Peyer's patch (tissue), 4 donors: ENCODE data around the gene C4A.
"Not testable (repeated sequence)": the region's sequence is repeated elsewhere in the genome, so short reads cannot be mapped to it uniquely, and the experiment has no call there.

Experiments
- POLR2A ChIP-seq, 2 donors: fragments of 450-650 bp; IDR thresholded peaks; one replicate each; pipeline ENCODE4 v1.5.1; 2017; ENCODE audit warnings: antibody characterized with exemption in 2 of 2, mild to moderate bottlenecking in 2 of 2, moderate library complexity in 2 of 2
- TF ChIP-seq, protein P1 (sequence below), 6 experiments: fragments of 450-650 bp in 4 of 6; fragments of 200-600 bp in 2 of 6; sonication (generic) in 1 of 6; IDR thresholded peaks; one replicate each; pipeline ENCODE4 v1.5.1; 2017 to 2019; ENCODE audit warnings: antibody characterized with exemption in 6 of 6, mild to moderate bottlenecking in 3 of 6, moderate library complexity in 1 of 6

DNA sequence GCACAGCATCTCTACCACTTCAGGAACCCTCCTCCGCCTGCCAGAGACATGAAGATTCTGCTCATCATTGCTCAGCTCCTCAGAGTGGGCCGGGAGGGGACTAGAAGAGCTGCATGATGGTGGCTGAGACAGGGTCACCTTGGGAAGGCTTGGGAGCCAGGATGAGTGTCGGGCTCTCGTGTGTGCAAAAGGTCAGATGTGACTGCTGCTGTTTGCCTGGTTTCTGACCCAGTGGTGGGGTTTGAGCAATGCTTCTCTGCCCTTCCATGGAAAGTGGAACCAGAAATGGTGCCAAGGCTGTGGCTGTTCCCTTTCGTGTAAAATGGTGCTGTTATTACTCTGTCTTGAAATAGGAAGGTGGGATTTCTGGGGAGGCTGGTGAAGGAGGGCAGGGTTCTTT is 859 bp upstream of the C4A start:
- TF ChIP-seq, protein P1, sequence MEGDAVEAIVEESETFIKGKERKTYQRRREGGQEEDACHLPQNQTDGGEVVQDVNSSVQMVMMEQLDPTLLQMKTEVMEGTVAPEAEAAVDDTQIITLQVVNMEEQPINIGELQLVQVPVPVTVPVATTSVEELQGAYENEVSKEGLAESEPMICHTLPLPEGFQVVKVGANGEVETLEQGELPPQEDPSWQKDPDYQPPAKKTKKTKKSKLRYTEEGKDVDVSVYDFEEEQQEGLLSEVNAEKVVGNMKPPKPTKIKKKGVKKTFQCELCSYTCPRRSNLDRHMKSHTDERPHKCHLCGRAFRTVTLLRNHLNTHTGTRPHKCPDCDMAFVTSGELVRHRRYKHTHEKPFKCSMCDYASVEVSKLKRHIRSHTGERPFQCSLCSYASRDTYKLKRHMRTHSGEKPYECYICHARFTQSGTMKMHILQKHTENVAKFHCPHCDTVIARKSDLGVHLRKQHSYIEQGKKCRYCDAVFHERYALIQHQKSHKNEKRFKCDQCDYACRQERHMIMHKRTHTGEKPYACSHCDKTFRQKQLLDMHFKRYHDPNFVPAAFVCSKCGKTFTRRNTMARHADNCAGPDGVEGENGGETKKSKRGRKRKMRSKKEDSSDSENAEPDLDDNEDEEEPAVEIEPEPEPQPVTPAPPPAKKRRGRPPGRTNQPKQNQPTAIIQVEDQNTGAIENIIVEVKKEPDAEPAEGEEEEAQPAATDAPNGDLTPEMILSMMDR (IDR thresholded peaks at IDR 0.05) = not testable (repeated sequence)
- TF ChIP-seq POLR2A (IDR thresholded peaks at IDR 0.05) = not testable (repeated sequence)
